MV-4-11 (cell line): Measurements from ENCODE around the gene ZNF25.
"Not testable (repeated sequence)": the region's sequence is repeated elsewhere in the genome, so short reads cannot be mapped to it uniquely, and the experiment has no call there.

Source experiments
- DNase-seq: peaks from one replicate; lab custom pipeline; 2025; lab: John Stamatoyannopoulos, UW

The ZNF25 gene

DNA sequence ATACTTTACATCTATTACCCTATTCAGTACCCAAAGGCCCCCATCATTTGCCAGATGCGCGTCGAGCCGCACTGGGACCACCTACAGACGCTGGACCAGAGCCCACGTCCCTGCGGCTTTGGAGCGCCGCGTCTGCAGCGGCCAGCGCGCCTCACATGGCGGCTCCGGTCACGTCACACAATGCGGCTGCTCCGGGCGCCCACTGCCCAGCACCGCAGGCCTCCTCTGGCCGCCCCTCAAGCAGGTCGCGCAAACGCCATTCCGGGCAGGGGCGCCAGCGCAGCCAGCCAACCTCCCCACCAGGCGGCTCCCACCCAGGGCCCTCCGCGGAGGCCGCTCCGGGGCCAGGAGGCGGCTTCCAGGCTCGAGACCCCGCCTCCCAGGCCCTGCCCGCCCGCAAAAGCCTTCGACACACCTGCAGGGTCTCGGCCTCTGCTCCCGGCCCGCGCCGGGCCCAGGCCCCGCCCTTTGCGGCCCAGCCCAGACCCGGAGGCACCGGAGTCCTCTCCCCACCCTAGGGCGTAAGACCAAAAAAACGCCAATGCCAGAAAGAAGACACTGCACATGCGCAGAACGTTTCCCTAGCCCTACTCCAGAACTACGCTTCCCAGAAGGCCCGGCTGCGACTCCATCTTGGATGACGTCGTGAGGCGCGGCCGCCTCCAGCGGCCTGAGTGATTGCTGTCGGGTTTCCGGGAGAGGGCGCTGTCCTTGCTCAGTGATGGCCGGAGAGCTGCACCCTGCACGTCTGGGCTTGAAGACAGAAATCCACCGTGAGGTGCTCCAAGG is at the start of gene ZNF25:
ZNF25 (minus strand) TSS at position 557 of the 789 bp plus-strand sequence. CDS start 4,925 bp downstream, outside the sequence.
- DNase-seq, result peak; percentile 98

DNA sequence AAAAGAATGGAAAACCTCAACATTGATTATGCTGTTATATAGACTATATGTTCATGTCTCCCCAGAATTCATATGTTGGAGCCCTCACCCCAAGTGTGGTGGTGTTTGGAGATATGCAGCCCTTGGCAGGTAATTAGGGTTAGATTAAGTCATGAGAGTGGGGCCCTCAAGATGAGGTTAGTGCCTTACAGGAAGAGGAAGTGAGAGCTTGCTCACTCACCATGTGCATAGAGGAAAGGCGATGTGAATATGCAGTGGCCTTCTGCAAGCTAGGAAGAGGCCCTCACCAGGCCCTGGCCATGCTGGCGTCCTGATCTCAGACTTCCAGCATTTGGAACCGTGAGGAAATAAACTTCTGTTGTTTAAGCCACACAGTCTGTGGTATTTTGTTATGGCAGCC is 48.8 kb upstream of the ZNF25 start:
- DNase-seq, result peak; percentile 74

DNA sequence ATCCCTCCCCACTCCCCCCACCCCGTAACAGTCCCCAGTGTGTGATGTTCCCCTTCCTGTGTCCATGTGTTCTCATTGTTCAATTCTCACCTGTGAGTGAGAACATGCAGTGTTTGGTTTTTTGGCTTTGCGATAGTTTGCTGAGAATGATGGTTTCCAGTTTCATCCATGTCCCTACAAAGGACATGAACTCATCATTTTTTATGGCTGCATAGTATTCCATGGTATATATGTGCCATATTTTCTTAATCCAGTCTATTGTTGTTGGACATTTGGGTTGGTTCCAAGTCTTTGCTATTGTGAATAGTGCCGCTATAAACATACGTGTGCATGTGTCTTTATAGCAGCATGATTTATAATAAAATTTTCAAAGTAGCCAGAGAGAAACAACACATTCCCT is 42.7 kb upstream of the ZNF25 start:
- DNase-seq, result not testable (repeated sequence)

DNA sequence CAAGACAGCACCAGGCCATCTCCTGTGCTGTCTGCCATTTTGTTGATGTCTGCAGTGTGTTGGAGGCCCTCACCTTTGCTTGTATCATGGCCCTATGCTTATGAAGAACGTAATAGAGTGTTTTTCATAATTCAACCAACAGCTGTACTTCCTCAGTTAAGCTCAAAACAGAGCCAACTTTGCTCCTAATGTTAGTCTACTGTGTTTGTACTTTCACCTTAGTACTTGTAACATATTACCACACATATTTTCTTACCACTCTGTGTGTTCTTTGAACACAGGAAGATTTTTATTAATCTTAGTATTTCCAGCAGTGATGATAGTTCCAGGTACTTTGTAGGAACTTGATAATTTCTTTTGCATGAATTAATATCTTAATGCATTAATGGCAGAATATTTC is 39.9 kb upstream of the ZNF25 start:
- no peak for DNase-seq

DNA sequence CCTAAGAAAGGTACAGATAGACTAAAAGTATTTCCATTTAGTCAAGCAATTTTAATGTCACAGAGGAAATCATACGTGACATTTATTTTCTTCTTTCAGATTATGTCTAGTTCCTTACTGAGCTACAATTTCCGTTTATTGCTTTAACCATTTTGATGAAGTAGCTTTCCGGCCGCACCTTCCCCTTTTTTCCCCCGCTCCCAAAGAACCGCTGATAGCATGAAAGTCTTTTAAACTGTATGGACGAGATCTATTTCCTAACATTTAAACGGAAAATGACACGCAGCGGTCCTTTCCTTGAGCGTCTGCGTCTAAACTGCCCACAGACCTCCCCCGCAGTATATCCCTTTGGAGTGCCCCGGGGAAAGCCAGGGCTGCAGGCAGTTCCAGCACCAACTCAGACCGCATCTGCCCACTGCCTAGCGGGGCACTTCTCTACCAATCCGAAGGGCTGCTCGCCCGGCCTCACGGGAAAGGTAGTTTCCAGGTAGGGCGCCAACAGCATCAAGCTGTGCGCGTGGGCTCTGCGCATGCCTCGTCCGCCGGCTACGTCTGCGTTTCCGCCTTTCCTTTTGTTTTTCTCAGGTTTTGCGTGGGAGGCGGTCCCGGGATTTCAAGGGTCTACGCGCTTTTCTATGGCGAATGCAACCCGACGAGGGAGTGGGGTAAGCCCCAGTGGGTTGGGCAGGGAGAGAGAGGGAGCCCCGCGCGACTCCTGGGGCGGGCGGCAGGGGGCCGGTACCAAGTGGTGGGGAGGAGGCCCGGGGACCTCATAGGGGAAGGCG is 33.9 kb upstream of the ZNF25 start, which contains the start of gene ZNF33A:
ZNF33A (plus strand) TSS at position 557 of the 785 bp plus-strand sequence. CDS start 1,667 bp downstream, outside the sequence.
- peak; percentile 94 for DNase-seq

DNA sequence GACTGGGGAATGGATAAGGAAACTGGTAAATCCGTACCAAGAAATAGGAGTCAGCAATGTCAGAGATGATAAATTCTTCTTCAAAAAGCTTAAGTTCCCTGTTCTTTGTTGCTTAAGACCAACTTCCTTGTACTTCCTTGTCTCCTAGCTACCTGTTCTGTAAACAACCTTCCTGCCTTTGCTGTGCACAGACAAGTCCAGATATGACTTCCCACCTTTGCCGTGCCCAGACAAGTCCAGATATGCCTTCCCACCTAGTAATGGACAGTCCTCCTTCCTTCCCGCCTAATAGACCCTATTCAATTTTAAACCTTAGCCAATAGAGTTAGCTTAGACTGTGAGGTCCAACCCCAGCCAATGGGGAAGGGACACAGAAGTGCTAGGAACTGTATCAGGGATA is 31.5 kb upstream of the ZNF25 start:
- peak; percentile 19 for DNase-seq

DNA sequence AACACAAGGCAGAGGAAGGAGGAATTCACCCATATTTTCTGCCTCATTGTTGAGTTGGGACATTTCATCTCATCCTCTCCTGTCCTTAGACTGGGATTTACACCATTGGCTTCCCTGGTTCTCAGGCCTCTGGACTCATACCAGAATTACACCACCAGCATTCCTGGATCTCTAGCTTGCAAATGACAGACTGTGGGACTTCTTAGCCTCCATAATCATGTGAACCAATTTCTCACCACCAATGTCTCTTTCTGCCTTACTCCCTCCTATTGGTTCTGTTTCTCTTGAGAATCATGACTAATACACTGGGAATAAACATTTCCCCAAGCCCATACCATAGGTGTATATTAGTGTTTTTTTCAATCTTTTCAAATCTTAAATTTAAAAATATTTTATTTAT is 31.1 kb upstream of the ZNF25 start:
- no peak for DNase-seq

DNA sequence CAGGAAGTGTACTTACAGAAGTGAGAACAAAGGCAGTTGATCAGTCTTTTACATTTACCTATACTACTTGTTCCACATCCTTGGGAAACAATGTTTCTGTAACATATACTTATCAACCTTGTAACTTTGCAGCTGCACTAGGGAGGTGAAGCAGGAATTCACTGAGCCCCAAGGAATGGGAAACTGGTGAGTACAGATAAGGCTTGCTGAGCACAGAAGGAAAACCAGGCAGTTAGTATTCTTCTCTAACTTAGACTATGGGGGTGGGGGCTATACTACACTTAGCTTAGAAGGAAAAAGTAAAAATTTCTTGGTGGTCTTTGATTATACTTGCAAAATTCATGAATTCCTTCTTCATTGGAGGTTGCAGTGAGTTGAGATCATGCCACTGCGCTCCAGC is 27.1 kb upstream of the ZNF25 start:
- DNase-seq, result no peak

DNA sequence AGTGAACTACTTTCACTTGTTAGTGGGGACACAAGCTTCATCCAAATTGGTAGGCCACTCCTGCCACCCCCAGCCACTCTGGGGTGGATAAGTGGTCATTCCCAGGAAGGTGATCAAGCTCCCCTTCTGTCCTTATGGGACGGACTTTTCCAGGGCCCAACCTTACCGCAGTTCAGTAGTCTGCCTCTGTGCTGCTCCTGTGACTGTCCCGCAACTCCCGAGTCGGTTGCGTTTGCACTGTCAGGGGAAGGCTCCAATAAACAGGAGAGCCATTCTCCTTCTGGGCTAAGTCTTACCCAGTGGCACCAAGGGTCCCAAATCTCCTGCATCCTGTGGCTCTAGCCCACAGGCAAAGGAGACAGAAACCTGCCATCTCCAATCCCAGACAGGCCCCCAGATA is 26.6 kb upstream of the ZNF25 start:
- DNase-seq, result no peak

DNA sequence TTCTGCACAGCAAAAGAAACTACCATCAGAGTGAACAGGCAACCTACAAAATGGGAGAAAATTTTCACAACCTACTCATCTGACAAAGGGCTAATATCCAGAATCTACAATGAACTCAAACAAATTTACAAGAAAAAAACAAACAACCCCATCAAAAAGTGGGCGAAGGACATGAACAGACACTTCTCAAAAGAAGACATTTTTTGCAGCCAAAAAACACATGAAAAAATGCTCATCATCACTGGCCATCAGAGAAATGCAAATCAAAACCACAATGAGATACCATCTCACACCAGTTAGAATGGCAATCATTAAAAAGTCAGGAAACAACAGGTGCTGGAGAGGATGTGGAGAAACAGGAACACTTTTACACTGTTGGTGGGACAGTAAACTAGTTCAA is 24.0 kb upstream of the ZNF25 start:
- not testable (repeated sequence) for DNase-seq

DNA sequence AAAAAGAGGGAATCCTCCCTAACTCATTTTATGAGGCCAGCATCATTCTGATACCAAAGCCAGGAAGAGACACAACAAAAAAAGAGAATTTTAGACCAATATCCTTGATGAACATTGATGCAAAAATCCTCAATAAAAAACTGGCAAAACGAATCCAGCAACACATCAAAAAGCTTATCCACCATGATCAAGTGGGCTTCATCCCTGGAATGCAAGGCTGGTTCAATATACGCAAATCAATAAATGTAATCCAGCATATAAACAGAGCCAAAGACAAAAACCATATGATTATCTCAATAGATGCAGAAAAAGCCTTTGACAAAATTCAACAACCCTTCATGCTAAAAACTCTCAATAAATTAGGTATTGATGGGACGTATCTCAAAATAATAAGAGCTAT is 22.5 kb upstream of the ZNF25 start:
- DNase-seq, result not testable (repeated sequence)

DNA sequence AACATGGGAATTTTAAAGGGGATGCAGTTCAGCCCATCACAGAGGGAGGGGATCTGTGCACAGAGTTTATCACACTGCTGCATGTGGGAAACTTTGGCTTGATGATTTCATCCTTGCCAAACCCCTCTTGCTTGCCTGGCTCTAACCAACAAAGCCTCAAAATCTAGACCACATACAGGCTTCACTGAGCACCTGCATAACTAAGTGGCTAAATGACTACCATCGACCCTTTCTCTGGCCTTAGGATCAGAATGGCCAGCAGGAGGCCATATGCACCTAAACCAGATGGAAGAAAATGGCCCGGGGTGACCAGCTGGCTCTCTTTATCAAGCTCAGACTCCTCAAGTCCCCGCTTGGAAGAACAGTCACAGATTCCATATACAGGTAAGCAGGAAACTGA is 15.6 kb upstream of the ZNF25 start:
- DNase-seq, result no peak

DNA sequence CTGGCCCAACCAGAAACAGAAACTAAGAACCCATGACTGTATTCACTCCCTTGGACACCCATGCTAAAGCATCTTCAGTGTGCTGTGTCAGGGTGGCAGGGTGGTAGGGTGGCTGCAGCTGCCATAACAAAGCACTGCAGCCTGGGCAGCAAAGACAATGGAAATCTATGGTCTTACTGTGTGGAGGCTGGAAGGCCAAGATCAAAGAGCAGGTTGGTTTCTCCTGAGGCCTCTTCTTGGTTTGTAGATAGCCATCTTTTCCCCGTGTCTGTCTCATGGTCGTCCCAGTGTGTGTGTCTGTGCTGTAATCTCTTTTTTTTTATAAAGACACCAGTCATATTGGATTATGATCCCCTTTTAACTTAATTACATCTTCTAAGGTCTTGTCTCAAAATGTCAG is 15.2 kb upstream of the ZNF25 start:
- no peak for DNase-seq

DNA sequence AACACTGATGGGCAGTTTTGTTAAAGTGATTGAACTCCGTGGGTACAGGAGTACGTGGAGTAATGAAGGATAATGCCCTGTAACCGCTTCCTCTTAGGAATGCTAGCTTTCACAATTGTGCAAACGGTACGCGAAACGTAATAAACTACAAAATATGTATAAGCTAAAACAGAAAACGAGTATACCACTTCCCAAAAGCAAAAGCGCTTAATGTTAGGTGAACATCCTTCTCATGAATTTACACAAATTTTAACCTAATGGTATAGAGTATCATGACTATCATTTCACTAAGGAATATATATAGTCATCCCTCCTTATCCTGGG is 395 bp upstream of the ZNF25 start:
- no peak for DNase-seq

DNA sequence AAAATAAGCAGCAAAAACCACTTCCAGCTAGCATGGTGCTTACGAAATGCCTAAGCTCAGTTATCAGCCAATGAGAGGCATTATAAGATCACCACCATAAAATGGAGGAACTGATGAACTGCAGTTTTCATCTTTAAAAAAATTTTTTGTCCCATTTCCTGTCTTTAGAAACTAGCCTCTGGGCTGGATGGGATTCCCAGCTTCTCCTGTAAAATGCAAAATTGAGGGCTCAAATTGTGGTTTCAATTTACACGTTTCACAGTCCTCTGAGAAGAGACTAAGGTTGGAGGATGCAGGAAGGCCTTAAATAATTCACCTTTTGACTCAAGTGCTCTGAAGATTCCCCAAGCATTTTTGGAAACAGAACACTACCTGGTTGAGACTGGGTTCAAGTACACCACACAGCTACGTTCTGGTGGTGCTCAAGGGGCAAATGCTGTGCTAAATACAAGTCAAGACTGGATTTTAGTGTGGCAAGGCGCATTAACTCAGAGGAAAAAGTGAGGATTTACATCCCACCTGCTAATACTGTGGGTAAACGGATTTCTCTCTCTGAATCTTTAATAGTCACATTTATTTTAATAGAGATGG is 951 bp downstream of the ZNF25 start:
- DNase-seq, result peak; percentile 72

DNA sequence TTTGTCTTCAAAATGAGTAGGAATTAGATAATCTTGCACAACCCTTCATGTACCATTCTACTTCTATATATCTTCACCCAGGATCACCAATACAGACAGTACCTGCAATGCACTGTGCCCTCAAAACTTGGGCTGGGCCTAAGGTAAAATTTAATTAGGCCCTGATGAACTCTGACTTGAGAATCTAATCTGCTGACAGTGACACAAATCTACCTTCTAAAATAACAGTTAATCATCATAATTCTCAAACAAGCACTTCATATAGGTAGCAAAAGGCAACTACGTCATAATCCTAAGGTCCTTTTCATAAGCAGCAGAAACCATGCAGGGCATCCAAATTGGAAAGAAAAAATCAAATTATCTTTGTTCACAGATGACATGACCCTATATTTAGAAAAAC is 4.1 kb downstream of the ZNF25 start:
- DNase-seq, result no peak

DNA sequence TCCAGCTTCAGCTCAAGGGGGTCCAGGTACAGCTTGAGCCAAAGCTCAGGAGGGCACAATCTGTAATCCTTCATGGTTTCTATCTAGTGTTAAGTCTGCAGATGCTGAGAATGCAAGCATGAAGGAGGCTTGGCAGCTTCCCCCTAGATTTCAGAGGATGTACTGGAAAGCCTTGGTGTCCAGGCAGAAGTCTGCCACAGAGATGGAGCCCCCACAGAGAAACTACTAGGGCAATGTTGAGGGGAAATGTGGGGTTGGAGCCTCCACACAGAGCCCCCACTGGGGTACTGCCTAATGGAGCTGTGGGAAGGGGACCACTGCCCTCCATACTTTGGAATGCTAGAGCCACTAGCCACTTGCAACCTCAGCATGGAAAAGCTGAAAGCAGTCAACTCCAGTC is 11.4 kb downstream of the ZNF25 start:
- DNase-seq, result no peak

DNA sequence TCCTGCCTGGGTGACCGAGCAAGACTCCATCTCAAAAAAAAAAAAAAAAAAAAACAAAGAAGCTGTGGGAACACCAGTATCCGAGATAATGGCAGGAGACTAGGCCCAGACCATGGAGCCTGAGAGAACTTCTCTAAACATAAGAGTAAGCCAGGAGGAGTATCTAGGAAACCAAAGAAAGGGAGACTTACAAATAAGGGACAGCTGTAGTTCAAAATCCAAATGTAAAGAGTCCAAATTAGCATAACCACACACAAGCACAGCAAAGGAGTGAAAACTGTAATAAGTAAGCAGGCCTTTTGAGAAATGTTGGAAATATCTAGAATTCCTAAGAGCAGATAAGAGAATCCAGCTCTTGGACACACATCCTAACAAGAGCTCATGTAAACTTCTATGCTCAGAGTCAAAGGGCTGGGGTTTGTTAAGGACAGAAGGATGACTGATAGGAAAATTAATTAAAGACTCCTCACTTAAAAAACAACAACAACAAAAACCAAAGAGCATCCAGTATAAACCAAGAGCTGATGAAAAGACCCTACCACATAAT is 15.8 kb downstream of the ZNF25 start:
- no peak for DNase-seq

DNA sequence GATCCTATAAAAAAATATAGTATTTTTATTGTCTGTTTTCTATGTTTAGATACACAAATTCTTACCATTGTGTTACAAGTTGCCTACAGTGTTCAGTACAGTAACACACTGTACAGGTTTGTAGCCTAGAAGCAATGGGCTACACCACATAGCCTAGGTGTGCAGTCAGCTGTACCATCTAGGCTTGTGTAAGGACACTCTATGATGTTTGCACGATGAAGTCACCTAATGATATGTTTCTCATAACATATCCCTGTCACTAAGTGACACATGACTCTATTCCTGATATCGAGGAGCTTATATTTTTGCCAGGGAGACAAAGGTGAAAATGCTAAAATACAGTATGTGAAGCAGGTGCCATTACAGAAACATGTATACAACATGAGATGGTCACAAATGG is 18.6 kb downstream of the ZNF25 start:
- no peak for DNase-seq

DNA sequence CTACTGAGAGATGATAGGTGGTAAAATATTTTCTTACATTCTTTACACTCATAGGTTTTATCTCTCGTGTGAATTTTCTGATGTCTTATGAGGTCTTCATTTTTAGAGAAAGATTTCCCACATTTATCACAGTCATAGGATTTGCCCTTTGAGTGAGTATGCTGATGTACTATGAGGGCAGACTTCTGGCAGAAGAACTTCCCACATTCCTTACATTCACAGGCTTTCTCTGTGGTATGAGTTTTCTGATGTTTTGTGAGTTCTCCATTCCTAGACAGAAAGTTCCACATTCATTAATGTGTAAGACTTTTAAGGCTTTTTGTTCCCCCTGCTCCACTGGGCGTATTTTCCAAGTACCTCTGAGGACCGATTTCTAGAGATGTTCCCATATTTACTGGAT is 23.5 kb downstream of the ZNF25 start:
- DNase-seq, result no peak

DNA sequence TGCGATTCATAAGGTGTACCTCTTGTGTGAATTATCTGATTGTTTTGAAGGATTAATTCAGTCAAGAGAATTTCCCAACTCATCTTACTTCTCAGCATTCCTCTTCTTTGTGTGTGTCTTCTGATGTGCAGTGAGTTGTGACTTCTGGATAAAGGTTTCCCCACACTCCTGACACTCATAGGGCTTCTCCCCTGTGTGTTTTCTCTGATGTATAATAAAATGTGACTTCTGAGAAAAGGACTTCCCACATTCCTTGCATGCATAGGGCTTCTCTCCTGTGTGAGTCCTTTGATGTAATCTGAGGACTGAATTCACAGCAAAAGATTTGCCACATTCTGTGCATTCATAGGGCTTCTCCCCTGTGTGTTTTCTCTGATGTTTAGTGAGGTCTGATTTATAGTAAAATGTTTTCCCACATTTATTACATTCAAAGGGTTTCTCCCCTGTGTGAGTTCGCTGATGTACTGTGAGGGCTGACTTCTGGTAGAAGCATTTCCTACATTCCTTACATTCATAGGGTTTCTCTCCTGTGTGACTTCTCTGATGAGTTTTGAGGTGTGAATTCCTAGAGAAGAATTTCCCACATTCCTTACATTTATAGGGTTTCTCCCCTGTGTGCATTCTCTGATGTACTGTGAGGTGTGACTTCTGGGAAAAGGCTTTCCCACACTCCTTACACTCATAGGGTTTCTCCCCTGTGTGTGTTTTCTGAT is 24.2 kb downstream of the ZNF25 start:
- DNase-seq, result no peak

DNA sequence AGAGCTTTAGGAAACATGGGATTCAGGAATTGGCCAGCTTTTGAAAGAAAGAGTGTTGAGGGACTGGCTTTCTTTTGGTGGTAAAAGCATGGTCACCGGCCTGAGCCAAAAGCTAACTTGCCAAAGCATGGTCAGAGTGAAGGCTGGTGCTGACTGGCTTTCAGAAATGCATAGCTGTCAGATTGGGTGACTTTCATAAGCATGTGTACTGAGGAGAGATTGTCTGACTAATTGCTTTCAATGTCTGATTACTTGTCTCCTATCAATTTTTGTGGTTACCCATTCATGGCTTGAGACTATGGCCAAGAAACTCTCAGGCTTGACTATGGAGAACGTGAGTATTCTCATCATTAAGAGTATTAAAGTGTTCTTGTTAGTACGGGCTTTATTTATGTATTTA is 28.2 kb downstream of the ZNF25 start:
- no peak for DNase-seq
